Endothelial cell of umbilical vein (primary cell): ENCODE data around the gene KDM7A. TPM values are rescaled to one million over a fixed set of nuclear protein-coding genes. Genes with fewer than 3 reads are reported as not detected.
"Not testable (repeated sequence)": the region's sequence is repeated elsewhere in the genome, so short reads cannot be mapped to it uniquely, and the experiment has no call there.

Experiments
- BruUV-seq: library from RNA; stranded (reverse); fragments of 400-500 nt; replicated peaks from 2 replicates; lab custom pipeline; 2021; lab: Mats Ljungman, UMichigan
- CTCF ChIA-PET: fragments of 300-600, 350-600 bp; sonication (Branson Sonifier 250); formaldehyde crosslinking; loops from one replicate; lab custom pipeline; 2021; ENCODE audit warnings: antibody characterized with exemption, inconsistent platforms; lab: Charles Lee
- POLR2A ChIA-PET: fragments of 300-600, 350-600 bp; sonication (Branson Sonifier 250); formaldehyde crosslinking; loops from one replicate; lab custom pipeline; 2021; ENCODE audit warnings: antibody characterized with exemption, inconsistent platforms; lab: Charles Lee
- DNase-seq: peaks from one replicate; pipeline ENCODE4 v3.0.0-alpha.2; 2011; ENCODE audit warnings: low read depth, low spot score
- FAIRE-seq: peaks from 2 replicates; lab custom pipeline; 2011; peaks lifted over from hg19 to GRCh38; lab: Jason Lieb, UNC
- H2AFZ ChIP-seq: 2 replicates; pipeline ENCODE4 v1.6.0; 2012; ENCODE audit warnings: low read depth, low read length, control low read depth, inconsistent platforms
- H3K27ac ChIP-seq: 2 replicates; pipeline ENCODE4 v1.5.1; 2011; ENCODE audit warnings: low read depth, mild to moderate bottlenecking, control low read depth, low read length, moderate library complexity; ENCODE audit not compliant: insufficient read depth
- H3K27me3 ChIP-seq, 2 experiments: 2 replicates each; pipeline versions ENCODE4 v1.6.0 to v1.6.1; 2011; ENCODE audit warnings: low read length in 2 of 2, mixed read lengths in 1 of 2; ENCODE audit not compliant: control insufficient read depth in 2 of 2, insufficient read depth in 2 of 2
- H3K36me3 ChIP-seq, 2 experiments: 2 replicates in 1 of 2; 3 replicates in 1 of 2; pipeline ENCODE4 v1.5.1; 2011; ENCODE audit warnings: low read length in 2 of 2, mild to moderate bottlenecking in 1 of 2, moderate library complexity in 1 of 2; ENCODE audit not compliant: control insufficient read depth in 2 of 2, insufficient read depth in 2 of 2; ENCODE audit errors: extremely low read depth in 1 of 2
- H3K4me1 ChIP-seq: 3 replicates; pipeline ENCODE4 v1.5.1; 2011; ENCODE audit warnings: mild to moderate bottlenecking, low read length; ENCODE audit not compliant: control insufficient read depth, insufficient read depth; ENCODE audit errors: extremely low read depth
- H3K4me2 ChIP-seq: 2 replicates; pipeline ENCODE4 v1.6.1; 2011; ENCODE audit warnings: low read length, control low read depth, mixed read lengths; ENCODE audit not compliant: insufficient read depth
- H3K4me3 ChIP-seq, 3 experiments: fragments of 200-600 bp in 1 of 3; sonication (generic), shearing (Covaris generic) in 1 of 3; replicated peaks in 1 of 3; 2 replicates each; pipeline ENCODE4 v1.5.1; 2011 to 2016; ENCODE audit warnings: control low read depth in 3 of 3, low read length in 3 of 3, mild to moderate bottlenecking in 2 of 3, inconsistent platforms in 1 of 3, low read depth in 1 of 3, moderate library complexity in 1 of 3; ENCODE audit not compliant: insufficient read depth in 1 of 3
- H3K79me2 ChIP-seq: 2 replicates; pipeline ENCODE4 v1.6.0; 2012; ENCODE audit warnings: low read length, inconsistent platforms; ENCODE audit not compliant: control insufficient read depth, insufficient read depth
- H3K9ac ChIP-seq: replicated peaks from 2 replicates; pipeline ENCODE3; 2011; ENCODE audit warnings: low read length, control low read depth; ENCODE audit not compliant: insufficient read depth; ENCODE audit errors: extremely low read depth
- H3K9me1 ChIP-seq: replicated peaks from 3 replicates; pipeline ENCODE4 v1.6.0; 2011; ENCODE audit warnings: mild to moderate bottlenecking, low read length; ENCODE audit not compliant: control insufficient read depth, insufficient read depth; ENCODE audit errors: extremely low read depth
- H3K9me3 ChIP-seq: replicated peaks from 2 replicates; pipeline ENCODE4 v1.5.1; 2012; ENCODE audit warnings: low read length, inconsistent platforms; ENCODE audit not compliant: control insufficient read depth, insufficient read depth
- H4K20me1 ChIP-seq: replicated peaks from 2 replicates; pipeline ENCODE3; 2011; ENCODE audit warnings: mild to moderate bottlenecking, low read length; ENCODE audit not compliant: control insufficient read depth, insufficient read depth; ENCODE audit errors: extremely low read depth
- FOS ChIP-seq: IDR thresholded peaks from 2 replicates; pipeline ENCODE4 v1.6.1; 2011; ENCODE audit warnings: mild to moderate bottlenecking, low read length, moderate library complexity, borderline replicate concordance; ENCODE audit not compliant: insufficient read depth
- dilution Hi-C: fragments of 300-500 bp; cut with MboI; formaldehyde crosslinking; loops from one replicate; pipeline ENCODE4 v1.15.0; 2019; ENCODE audit warnings: low sequenced_read_pairs; ENCODE audit not compliant: extremely low pct_ligation_motif_present
- intact Hi-C: fragments of 100-400 bp; cut with micrococcal nuclease; formaldehyde crosslinking; loops from one replicate; pipeline ENCODE4 v1.10.0; 2022
- polyA plus RNA-seq, 4 experiments: library from polyadenylated mRNA; depleted of rRNA in 3 of 4; stranded (reverse) in 3 of 4; unstranded in 1 of 4; fragments of >200 nt; gene quantifications; 2 replicates each; pipeline versions ENCODE4 v1.2.1 to v1.2.3, GENCODE V29; 2011 to 2012; ENCODE audit warnings: missing spikeins in 1 of 4
- total RNA-seq: library from RNA; stranded (reverse); gene quantifications from 2 replicates; pipeline ENCODE4 v1.2.3, GENCODE V29; 2021
- TF ChIP-seq, protein P1 (sequence below): IDR thresholded peaks from 2 replicates; pipeline ENCODE4 v1.6.1; 2011; ENCODE audit not compliant: insufficient read depth, insufficient read length

KDM7A gene
- total and polyA plus RNA-seq, 2 donors (not counting 3 experiments of a cell fraction or from before 2014, with no cell fraction given), result 2.4 to 7.3 TPM

DNA sequence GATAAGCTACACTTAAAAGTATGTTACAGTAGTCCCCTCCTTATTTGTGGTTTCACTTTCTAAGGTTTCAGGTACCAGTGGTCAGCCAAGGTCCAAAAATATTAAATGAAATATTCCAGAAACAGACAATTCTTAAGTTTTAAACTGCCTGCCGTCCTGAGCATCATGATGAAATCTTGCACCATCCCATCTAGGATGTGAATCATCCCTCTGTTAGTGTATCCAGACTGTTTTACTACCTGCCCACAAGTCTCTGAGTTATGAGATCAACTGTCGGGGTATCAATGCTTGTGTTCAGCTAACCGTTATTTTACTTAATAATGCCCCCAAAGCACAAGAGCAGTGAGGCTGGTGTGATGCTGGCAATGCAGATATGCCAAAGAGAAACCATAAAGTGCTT lies 11.4 kb downstream of the KDM7A start:
- Histone ChIP-seq H3K27ac (no peak overlapping the region), H3K9ac (no peak overlapping the region)
- CTCF ChIA-PET, result interaction anchor here (1.0 kb wide), 1 partner anchor 11 kb away, joined by 3 read pairs; no protein-coding TSS in a partner anchor

DNA sequence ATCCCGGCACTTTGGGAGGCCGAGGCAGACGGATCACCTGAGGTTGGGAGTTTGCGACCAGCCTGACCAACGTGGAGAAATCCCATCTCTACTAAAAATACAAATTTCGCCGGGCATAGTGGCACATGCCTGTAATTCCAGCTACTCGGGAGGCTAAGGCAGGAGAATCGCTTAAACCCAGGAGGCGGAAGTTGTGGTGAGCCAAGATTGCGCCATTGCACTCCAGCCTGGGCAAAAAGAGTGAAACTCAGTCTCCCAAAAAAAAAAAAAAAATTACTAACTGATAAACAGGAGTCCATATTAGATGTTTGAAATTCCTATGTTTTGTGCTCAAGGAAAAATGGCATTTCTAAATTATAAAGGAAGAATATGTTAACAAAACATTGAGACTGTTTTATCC lies 14.7 kb downstream of the KDM7A start:
- H3K27me3 ChIP-seq, H2AFZ ChIP-seq, H3K9me1 ChIP-seq, H3K4me3 ChIP-seq, DNase-seq, H3K9me3 ChIP-seq, POLR2A ChIA-PET, H4K20me1 ChIP-seq, CTCF ChIA-PET, H3K9ac ChIP-seq, H3K27ac ChIP-seq, H3K4me2 ChIP-seq, BruUV-seq, H3K4me1 ChIP-seq, FAIRE-seq, H3K36me3 ChIP-seq, intact Hi-C loops, dilution Hi-C loops: not testable (repeated sequence)
- H3K79me2 ChIP-seq, result peaks cover 11% of the 10 kb centered on the region

More for the DNA sequence above, 11.4 kb downstream of the KDM7A start:
- peak; percentile 23 for DNase-seq
- Histone ChIP-seq H3K79me2 (peaks cover 21% of the 10 kb centered on the region), H4K20me1 (peaks cover 10% of the 10 kb centered on the region), H3K4me2 (peak overlapping the region; percentile 24), H3K4me3 (no peak overlapping the region), H3K27me3 (no peaks in the 10 kb centered on the region), H3K9me3 (no peaks in the 10 kb centered on the region), H3K9me1 (no peaks in the 10 kb centered on the region), H2AFZ (no peak overlapping the region), H3K4me1 (peaks cover 4% of the 10 kb centered on the region), H3K36me3 (no peaks in the 10 kb centered on the region)
- BruUV-seq, result no TSS peak
- TF ChIP-seq FOS, result peak; percentile 34
- TF ChIP-seq, protein P1, sequence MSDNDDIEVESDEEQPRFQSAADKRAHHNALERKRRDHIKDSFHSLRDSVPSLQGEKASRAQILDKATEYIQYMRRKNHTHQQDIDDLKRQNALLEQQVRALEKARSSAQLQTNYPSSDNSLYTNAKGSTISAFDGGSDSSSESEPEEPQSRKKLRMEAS, result no peak
- POLR2A ChIA-PET, result no interaction called here
- dilution Hi-C loops (no loop called here), intact Hi-C loops (no loop called here)
- peak; percentile 76 for FAIRE-seq
